Stimulated activated CD8-positive, alpha-beta memory T cell treated with anti-CD3 and anti-CD28 coated beads, Interleukin-7, amount 100 ng/mL, for 4 hours (primary cell): Measurements from ENCODE around the gene ZNF783.
"Not testable (repeated sequence)": the region's sequence is repeated elsewhere in the genome, so short reads cannot be mapped to it uniquely, and the experiment has no call there.

Experiments used
- DNase-seq, 2 donors: peaks; one replicate each; pipeline ENCODE4 v3.0.0-alpha.2; 2020; ENCODE audit warnings: low read depth in 2 of 2

Gene ZNF783

DNA sequence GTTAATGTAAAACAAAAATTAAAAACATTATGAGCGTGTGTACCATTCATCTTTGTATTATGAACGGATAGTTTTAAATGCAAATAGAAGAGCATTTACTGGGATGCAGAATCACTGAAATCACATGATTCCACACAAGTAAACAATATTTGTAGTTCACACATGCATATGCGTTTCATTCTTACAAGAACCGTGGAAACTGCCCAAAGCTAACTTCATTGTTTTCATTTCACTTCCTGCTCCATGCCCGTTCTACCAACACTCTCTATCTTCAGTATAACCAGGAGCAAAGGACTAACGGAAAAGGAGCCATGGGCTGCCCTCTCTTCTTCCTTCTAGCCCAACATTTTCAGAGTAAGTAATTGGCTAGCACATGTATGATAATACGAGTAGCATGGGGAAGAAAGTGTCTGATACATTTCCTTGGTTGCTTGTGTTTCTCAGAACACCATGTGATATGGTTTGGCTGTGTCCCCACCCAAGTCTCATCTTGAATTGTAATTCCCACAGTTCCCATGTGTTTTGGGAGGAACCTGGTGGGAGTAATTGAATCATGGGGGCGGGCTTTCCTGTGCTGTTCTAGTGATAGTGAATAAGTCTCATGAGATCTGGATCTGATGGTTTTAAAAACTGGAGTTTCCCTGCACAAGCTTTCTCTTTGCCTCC, 38.8 kb downstream of the ZNF783 start:
- DNase-seq: no peak

DNA sequence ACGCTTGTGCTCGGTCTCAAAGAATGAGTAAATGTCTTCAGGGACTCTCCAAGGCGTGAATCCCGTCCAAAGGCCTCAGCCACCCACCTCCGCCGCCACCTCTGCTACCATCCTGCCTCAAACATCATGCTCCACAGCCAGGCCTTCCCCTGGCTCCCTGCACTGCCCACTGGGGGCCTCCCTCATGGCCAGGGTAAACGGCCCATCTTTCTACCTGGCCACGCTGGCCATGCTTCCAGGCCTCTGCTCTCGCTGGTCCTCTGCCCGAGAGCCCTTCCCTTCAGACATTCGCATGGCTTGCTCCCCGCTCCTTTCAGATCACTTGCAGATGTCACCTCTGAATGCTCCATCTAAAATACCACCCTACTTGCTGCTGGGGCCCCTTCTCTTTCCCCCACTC, 40.2 kb downstream of the ZNF783 start:
- DNase-seq: no peak

DNA sequence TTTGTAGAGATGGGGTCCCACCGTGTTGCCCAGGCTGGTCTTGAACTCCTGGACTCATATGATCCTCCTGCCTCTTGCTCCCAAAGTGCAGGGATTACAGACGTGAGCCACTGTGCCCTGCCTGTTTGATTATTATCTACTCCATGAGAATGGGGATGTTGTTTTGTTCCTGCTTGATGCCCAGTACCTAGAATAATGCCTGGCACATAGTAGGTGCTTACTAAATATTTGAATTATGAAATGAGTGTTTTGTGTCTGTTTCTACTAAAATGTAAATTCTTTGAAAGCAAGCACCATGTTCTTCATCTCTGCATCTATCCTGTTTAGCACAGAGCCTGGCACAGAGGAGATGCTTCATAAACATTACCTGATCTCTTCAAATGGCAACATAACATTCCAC, 40.9 kb downstream of the ZNF783 start:
- DNase-seq: no peak

DNA sequence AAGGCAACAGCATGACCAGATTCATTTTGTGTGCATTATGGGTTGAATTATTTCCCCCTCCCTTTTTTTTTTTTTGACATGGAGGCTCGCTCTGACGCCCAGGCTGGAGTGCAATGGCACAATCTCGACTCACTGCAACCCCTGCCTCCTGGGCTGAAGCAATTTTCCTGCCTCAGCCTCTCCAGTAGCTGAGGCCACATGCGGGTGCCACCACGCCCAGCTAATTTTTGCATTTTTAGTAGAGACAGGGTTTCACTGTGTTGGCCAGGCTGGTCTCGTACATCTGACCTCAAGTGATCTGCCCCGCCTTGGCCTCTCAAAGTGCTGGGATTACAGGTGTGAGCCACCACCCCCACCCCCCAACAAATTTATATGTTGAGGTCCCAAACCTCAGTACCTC, 42.0 kb downstream of the ZNF783 start:
- no peak for DNase-seq

DNA sequence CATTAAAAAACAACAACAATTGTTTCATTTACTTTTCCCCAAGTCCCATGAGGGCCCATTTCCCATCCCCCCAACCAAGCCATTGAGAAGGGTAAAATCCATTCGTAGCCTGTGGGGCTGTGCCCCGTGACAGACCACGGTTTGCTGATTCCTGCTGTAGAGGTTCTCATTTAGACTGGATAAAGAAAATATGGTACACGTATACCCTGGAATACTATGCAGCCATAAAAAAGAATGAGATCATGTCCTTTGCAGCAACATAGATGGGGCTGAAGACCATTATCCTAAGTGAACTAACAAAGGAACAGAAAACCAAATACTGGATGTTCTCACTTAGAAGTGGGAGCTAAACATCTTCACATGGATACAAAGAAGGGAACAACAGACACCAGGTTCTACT, 44.9 kb downstream of the ZNF783 start:
- DNase-seq: no peak

DNA sequence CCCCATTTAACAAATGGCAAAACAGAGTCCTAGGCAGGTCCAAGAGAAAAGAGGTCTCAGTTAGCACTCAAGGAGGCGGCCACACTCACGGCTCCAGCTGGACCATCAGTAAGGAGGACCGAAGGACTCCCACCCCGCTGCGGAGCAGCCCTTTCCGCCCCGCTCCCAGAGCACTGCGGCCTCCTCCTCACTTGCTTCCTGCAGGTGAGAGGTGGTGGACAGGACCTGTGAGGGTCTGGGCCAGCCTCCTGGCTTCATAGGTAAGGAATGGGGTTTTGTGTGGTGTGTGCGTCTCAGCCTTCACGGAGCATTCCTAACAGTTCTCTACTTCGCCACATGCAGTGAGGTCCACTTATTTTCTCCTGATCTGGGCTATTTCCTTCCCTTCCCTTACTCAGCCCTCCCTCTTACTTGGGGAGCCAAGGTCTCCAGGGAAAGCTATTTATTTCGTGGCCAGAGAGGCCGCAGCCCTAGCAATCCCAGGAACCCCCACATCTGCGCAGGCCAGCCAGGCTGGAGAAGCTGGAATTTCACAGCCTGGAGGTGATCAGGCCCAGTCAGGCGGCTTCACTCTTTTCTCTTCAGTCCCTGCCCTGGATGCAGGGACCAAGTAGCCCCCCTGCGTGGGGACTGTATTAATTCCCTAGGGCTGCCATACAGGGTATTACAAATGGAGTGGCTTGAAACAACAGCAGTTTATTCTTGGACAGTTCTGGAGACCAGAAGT, 45.9 kb downstream of the ZNF783 start:
- no peak for DNase-seq

DNA sequence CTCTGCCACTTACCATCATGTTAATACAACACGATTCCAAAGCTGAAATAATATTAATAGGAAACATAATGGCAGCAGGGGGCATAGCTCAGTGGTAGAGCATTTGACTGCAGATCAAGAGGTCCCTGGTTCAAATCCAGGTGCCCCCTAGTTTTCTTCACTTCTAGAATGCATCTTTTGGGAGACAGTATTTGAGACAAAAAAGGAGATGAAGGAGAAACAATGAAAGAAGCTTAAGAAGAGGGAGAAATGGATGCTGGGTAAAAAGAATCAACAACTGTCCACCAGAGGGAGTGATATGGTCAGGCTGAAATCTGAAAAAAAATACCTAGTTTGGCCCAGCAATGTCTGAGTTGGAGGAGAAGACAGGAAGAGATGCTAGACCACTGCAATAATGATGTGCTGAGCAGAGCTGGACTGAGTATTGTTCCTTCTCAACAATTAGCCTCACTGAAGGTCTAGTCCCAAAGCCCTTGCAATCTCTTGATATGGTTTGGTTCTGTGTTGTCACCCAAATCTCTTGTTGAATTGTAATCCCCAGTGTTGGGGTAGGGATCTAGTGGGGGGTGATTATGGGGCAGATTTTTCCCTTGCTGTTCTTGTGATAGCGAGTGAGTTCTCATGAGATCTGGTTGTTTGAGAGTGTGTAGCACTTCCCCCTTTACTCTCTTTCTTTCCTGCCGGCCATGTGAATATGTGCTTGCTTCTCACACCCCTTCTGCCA, 48.3 kb downstream of the ZNF783 start:
- DNase-seq: no peak

DNA sequence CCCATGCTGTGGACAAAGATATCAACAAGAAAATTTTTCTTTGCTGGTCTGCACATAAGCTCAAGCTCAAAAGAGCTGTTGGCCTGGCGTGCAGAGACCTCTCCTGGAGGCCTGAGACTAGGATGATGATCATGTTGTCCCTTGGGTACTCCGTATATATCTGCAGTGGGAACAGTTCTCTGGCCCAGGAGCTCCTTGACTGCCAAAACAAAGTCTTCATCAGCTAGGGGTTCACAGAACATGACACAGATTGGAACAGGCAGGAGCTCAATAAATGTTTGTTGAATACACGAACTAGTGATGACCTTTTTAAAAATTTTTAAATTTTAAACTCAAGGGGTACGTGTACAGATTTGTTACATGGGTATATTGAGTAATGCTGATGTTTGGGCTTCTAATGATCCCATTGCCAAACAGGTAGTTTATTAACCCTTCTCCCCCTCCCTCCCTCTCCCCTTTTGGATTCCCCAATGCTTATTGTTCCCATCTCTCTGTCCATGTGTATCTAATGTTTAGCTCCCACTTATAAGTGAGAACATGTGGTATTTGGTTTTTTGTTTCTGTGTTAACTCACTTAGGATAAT, 49.1 kb downstream of the ZNF783 start:
- DNase-seq: no peak

DNA sequence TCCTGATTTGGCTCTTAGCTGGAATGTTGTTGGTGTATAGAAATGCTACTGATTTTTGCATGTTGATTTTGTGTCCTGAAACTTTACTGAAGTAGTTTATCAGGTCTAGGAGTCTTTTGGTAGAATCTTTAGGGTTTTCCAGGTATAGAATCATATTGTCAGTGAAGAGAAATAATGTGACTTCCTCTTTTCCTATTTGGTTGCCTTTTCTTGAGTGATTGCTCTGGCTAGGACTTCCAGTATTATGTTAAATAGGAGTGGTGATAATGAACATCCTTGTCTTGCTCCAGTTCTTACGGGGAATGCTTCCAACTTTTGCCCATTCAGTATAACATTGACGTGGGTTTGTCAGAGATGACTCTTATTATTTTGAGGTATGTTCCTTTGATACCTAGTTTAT, 52.0 kb downstream of the ZNF783 start:
- no peak for DNase-seq

DNA sequence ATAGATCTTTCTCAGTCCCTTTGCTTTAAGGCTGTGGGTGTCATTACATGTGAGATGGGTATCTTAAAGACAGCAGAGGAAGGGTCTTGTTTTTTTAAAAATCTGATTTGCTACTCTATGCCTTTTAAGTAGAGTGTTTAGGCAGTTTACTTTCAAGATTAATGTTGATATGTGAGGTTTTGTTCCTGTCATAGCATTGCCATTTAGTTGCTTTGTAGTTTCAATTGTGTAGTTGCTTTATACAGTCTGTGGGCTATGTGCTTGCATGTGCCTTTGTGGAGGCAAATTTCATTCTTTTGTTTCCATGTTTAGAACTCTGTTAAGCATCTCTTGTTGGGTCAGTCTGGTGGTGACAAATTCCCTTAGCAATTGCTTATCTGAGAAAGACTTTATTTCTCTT, 54.6 kb downstream of the ZNF783 start:
- DNase-seq: no peak

DNA sequence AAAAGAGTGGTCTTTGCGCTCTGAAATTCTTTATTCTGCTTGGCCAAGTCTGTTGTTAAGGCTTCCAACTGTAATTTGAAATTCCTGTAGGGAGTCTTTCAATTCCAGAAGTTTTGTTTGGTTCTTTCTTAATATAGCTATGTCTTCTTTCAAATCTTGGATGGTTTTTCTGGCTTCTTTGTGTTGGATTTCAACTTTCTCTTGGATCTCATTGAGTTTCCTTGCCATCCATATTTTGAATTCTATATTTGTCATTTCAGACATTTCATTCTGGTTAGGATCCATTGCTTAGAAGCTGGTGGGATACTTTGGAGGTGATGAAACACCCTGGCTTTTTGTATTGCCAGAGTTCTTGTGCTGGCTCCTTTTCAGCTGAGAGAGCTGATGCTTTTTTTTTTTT, 55.5 kb downstream of the ZNF783 start:
- DNase-seq: no peak

DNA sequence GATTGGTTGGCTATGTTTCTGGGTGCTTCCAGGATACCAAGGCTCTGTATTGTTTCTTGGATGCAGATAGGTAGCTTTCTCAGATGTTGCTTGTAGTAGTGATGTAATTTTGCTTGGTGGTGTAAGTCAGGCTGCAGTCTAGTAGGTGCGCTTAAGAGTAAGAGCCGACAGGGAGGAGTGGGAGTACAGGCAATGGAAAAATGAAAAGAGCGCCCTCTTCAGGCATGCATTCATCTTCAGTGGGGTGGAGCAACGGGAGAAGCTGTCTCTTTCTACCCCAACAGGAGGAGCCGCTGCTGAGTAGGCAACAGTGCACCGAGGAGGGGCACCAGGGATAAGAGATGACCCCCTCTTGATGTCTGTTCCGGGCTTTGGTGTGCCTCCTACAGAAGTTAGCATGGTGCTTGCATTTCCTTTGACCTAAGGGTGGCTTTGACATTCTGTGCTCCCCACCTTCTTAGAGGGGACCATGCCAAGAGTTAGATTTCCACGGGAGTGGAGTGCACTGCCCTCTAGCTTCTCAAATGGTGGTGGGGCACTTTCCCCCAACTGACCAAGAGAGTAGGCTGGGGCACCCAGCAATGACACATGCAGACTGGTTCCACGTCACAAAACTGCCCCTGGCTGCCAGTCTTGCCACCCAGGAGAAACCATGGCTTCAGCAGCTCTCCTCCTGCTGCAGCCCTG, 56.1 kb downstream of the ZNF783 start:
- no peak for DNase-seq

DNA sequence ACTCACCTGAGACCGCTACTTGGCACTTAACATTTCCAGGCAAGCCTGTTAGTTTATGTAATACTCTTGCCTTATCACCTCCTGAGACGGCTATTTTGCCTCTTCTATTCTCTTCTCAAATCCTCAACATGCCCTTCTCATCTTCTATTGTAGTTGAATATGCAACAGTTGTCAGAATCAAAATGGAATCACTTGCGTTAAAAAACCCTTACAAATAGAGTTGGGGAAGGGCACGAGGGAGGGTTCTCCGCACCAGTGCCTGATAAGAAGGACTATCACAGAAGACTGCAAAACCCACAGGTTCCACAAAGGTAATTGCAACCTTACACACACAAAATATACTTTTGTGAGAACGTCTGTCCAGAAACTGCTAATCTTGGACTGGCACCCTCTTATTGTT, 57.4 kb downstream of the ZNF783 start:
- no peak for DNase-seq

DNA sequence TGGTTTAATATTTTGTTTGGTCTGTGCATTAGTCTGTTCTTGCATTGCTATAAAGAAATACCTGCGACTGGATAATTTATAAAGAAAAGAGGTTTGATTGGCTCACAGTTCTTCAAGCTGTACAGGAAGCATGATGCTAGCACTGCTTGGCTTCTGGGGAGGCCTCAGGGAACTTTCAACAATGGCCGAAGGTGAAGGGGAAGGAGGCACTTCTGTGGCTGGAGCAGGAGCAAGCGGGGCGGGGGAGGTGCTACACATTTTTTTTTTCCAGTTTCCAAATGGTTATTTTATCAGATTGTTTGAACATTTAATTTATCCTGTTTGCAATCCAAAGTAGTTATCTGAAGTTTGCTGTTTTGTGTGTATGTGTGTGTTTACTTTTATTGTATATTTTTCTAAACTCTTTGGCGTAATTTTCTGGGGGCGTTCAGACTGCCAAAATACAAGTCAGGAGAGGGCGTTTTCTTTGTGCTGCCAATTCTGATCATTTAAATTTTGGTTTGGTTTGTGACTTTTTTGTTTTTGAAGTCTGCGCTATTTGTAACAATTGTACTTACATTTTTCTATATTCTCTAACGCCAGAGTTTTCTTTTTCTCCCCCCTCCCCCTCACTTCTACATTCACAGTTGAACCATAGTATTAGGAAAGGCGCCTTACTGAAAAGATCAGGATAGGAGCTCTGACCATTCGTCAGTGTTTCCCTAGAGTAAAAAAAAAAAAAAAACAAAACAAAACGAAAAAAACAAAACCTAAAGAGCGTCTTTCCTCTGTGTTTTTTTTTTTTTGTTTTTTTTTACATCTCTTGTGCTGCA, 58.5 kb downstream of the ZNF783 start:
- no peak for DNase-seq

DNA sequence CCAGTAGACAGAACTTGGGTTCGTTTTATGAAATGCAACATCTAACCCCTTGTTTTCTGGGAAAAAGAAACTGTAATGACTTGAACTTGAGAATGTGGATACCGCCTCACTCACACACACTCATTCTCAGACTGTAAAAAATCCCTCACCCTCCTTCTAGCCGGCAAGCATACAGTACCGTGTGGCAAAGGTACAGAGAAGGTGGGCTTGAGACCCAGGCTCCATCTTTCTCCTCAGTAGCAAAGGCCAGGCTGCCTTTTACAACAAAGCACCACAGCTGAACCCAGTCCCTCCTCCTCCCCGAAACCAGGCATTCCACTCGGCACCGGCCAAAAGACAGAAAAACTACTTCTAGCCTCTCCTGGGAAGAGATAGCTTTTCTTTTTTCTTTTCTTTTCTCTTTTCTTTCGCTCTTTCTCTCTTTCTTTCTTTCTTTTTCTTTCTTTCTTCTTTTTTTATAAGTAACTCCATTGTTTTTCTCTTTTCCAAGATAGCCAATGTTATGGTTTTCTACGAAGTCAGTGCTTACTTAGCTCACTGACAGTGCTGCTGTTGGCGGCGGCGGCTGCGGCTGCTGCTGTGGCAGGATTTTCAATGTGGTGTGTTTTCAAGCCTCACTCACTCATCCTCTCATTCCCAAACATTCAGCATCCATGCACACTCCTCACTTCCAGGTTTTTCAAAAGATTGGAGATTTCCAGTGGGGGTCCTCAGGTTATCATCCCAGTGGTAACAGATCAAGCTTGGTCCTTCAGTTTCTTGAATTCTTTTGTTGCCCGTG, 59.3 kb downstream of the ZNF783 start:
- DNase-seq: not testable (repeated sequence)

DNA sequence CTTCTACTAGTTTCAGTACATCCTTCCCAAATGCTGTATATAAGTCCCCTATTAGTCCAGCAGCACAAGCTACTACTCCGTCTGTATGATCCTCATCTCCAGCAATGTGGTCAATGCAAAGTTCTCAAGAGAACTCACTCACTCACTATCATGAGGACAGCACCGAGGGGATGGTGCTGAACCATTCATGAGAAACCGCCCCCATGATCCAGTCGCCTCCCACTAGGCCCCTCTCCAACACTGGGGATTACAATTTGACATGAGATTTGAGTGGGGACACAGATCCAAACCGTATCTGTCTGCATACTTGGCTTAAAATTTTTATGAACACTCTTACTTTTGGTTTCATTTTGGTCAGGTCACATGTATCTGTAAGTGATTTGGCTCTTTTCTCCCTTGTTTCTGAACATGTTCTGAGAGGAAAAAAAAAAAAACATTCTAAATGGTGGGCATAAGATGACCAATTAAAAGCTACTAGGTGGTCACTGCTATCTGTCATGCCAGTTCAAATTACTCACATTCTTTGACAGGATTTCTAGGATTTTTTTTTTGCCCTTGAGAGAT, 60.1 kb downstream of the ZNF783 start:
- DNase-seq: no peak

DNA sequence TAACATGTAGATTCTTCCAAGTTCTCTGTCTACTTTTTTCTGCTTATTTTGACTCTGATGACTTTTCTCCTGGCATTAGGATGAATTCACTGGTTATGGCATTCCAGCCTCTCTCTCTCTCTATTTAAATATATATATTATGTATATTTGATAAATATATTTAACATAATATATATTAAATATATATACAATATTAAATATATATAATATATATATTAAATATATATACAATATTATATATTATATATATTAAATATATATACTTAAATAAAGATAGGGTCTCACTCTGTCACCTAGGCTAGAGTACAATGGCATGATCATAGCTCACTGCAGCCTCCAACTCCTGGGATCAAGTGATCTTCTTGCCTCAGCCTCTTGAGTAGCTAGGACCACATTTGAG, 60.7 kb downstream of the ZNF783 start:
- DNase-seq: no peak

DNA sequence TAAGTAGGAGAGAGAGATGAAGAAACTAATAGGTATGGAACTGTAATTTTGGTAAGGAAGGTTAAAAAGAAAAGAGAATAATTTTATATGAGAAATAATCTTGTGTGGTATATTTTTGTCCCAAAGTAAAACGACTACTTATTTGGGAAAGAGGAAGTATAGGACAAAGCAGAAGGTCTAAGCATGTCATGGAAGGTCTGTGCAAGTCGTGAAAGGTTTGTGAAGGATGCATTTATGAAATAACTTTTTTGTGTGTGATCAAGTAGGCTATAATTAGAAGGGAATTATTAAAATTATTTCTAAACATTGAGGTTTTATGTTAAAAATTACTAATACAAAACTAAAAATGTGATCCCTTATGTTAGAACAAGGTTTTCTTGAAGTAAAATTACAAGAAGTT, 63.3 kb downstream of the ZNF783 start:
- DNase-seq: no peak

DNA sequence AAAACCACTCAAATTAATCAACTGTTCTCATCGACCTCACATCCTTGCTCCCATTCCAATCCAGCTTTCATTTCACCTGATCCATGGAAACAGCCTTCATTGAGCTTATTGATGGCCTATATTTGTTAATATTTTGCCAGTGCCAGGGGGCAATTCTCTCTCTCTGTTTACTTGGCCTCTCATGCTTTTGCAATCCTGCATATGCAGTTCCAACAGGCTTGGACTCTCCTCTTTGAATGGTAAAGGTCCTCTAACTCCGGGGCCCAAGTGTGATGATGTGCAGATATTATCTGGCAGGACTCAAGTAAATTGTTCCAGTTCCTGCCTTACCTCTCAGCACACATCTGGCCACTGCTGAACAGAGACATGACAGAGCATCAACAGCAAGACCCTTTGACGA, 67.3 kb downstream of the ZNF783 start:
- DNase-seq: no peak

DNA sequence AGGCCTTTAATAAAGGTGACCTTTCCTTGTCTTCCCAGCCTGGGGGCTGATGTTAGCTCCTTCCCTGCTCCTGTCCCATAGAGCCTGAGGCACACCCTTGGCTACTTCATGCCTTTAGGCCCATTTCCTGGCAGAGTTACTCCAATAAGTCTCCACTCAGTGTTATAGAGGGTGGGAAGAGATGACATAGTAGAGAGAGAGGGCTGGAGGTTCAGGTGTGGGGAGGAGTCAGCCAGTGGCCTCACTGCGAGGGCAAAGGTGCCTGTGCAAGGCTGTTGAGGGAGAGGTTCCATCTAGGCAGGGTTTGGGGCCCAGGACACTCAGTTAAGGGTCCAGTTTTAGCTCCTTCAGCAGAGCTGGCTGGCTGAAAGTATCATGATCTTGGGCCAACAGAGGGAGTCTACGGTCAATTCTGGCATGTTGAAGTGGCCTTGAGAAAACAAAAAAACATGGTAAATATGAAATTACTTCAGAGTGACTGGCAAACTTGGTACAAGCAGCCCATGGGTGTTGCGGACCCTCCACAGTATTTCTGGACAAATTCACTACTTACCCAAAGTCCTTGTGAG, 67.9 kb downstream of the ZNF783 start:
- no peak for DNase-seq
